Fibroblast of skin of right biceps (primary cell): ENCODE measurements around the gene GNMT.
A peak's percentile ranks its signal among the peaks of the same experiment; 100 is the strongest.
"Not testable (repeated sequence)": the region's sequence is repeated elsewhere in the genome, so short reads cannot be mapped to it uniquely, and the experiment has no call there.

Experiments
- DNase-seq: peaks from one replicate; pipeline ENCODE4 v3.0.0-alpha.2; 2013

The GNMT gene

DNA sequence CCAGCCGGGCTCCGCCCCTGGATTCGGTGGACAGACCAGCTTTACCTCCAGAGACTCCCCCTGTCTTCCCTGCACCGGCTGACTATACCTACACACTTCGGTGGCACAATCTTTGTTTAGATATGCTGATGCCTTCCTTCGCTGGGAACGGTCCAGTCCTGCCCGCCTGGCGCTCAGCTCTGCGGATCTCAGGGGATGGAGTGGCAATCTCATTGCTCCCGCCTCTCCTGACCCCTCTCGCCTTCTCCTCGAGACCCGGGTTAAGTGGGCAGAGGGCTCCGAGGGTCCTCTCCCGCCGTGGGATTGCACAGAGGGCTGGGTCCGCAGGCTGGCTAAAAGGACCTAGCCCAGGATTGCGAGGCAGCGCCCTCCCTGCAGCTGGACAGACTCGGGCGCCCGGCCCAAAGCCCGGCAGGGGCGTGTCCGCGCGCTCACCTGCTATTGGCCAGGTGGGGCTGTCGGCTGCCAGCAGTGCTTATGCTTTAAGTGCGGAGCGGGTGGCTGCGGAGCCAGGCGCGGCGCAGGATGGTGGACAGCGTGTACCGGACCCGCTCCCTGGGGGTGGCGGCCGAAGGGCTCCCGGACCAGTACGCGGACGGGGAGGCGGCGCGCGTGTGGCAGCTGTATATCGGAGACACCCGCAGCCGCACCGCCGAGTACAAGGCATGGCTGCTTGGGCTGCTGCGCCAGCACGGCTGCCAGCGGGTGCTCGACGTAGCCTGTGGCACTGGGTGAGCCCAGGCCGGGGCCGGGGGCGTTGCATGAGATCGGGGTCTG is at the start of gene GNMT:
TSS of gene GNMT (plus strand) at position 512 of the 777 bp plus-strand sequence. CDS start at position 526, 14 bp downstream.
- DNase-seq, result no peak

GRCh38 chr6:42911171-42912021 is 49.2 kb upstream of the GNMT start:
- DNase-seq, result no peak

DNA sequence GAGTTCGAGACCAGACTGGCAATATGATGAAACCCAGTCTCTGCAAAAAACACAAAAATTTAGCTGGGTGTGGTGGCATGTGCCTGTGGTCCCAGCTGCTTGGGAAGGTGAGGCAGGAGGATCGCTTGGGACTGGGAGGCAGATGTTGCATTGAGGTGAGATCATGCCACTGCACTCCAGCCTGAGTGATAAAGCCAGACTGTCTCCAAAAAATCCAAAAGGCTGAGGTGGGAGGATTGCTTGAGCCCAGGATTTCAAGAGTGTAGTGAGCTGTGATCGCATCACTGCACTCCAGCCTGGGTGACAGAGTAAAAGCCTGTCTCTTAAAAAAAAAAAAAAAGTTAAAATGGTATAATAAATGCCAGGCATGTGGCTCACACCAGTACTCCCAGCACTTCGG is 46.0 kb upstream of the GNMT start:
- DNase-seq, result no peak

- DNase-seq, result no peak
These were observed 44.8 kb upstream of the GNMT start, which contains the start of gene PTCRA for GRCh38 chr6:42915732-42916131. TSS of gene PTCRA (plus strand) at chr6:42916053. CDS start at chr6:42916070, 17 bp downstream.

- DNase-seq, result no peak
These were observed 44.3 kb upstream of the GNMT start for GRCh38 chr6:42916288-42916687.

DNA sequence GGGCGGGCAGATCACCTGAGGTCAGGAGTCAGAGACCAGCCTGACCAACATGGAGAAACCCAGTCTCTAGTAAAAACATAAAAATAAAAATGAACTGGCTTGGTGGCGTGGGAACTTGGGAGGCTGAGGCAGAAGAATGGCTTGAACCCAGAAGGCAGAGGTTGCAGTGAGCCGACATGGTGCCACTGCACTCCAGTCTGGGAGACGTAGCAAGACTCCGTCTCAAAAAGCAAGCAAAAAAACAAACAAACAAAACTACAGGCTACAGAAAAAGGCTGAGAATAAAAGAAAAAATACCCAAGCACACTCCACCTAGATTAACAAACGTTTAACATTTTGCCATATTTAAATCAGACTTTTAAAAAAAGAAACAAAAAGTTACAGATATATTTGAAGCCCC is 38.8 kb upstream of the GNMT start:
- DNase-seq, result no peak

DNA sequence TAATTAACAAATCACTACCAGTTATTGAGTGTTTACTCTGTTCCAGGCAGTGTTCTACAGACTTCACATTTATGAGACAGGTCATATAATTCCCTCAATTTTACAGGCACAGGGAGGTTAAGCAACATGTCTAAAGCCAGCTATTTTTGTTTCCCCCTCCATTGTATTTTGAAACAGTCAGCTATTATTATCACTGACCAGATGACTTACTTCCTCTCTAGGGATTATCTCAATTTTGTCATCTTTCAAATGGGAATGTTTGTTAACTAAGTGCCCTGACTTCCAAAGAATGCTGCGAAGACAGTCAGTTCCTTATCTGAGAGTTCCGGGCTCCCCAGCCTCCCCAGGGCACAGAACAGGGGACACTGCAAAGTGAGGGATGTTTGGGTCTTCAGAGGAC is 36.9 kb upstream of the GNMT start:
- DNase-seq, result peak; percentile 23

- no peak for DNase-seq
These were observed 35.2 kb upstream of the GNMT start for GRCh38 chr6:42925248-42925857.

GRCh38 chr6:42928986-42929820 is 31.4 kb upstream of the GNMT start, which contains the start of gene CNPY3:
TSS of gene CNPY3 (plus strand) at chr6:42929480. CDS start at chr6:42929571, 91 bp downstream.
- DNase-seq, result peak; percentile 99

DNA sequence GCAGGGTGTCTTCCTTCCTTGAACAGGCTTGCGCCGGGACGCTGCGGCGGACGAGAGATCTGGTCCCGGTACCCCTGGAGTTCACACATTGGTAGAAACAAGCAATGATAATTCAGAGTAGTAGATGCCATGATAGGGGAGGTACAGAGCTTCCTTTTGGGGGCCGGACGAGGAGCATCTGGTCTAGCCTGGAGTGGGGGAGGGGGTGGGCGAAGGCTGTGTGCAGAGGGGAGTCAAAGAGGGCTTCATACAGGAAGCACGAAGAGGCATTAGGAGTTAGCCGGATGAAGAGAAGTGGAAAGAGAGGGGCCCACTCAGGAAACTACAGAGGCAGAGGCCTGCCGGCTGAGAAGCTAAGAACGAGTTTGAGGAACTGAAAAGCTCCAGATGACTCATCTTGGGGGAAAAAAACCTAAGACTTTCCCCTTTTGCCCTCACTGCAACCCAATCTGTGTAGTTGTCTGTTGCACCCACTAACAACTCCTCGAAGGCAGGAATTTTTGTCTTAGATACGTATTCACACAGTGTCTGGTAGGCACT is 30.7 kb upstream of the GNMT start:
- peak; percentile 78 for DNase-seq

GRCh38 chr6:42932412-42932811 is 28.1 kb upstream of the GNMT start:
- DNase-seq, result no peak

- no peak for DNase-seq
These were observed 27.3 kb upstream of the GNMT start for GRCh38 chr6:42933205-42933604.

DNA sequence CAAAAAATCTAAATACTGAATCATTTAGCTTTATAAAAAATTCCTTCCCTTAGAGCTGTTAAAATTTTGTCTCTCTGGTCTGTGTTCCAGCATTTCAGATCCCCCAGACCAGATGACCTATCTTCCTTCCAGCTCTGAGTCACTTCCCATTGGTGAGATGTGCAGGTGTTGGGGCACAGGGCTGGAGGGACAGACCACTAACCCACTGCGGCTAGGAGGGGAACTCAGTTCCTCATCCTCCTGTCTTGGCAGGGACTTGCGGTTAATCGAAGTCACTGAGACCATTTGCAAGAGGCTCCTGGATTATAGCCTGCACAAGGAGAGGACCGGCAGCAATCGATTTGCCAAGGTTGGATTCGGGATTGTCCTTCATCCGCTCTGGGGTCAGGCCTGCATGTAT is 25.2 kb upstream of the GNMT start:
- no peak for DNase-seq

DNA sequence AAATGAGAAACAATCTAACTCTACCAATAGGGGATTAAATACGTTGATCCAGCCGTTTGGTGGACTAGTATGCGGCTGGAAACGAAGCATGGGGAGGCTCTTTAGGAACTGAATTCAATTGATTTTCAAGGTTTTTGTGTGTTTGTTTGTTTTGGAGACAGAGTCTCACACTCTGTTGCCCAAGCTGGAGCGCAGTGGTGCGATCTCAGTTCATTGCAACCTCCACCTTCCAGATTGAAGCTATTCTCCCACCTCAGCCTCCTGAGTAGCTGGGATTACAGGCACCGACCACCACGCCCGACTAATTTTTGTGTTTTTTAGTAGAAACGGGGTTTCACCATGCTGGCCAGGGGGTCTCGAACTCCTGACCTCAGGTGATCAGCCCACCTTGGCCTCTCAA is 24.2 kb upstream of the GNMT start:
- DNase-seq, result no peak

DNA sequence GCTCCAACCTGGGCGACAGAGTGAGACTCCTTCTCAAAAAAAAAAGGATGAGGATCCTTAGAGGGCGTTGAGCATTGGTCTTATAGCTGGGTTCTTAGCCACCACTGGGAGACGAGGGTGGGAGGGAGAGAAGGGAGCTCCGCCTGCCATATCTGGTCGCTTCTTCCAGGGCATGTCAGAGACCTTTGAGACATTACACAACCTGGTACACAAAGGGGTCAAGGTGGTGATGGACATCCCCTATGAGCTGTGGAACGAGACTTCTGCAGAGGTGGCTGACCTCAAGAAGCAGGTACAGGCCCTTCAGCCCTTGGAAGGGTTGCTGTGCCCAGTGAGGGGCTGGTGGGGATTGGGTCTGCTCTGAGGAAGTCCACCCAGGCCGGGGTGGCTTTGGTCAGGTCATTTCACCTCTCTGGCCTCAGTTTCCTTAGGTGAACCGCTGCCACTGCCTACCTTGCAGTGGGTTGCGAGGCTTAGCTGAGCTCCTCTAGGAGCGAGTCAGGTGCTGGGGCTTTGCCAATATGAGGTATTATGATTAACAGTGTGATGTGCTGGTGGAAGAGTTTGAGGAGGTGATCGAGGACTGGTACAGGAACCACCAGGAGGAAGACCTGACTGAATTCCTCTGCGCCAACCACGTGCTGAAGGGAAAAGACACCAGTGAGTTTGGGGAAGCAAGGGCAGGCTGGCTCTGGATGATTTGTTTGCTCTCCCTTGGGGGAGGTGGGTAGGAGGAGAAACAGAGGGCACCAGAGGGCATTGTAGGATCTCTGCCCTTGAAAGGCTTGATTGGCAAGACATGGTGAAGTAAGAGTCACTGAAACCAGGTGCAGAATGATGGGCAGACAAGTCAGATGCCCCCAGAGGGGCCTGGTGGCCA is 22.8 kb upstream of the GNMT start:
- no peak for DNase-seq

DNA sequence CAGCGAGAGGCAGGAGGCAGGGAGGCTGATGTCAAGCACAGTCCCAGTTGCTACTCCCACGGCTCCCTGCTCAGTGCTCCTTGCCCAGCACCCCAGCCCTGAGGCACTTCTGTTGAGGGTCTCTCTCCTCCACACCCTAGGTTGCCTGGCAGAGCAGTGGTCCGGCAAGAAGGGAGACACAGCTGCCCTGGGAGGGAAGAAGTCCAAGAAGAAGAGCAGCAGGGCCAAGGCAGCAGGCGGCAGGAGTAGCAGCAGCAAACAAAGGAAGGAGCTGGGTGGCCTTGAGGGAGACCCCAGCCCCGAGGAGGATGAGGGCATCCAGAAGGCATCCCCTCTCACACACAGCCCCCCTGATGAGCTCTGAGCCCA is 22.1 kb upstream of the GNMT start:
- no peak for DNase-seq

- no peak for DNase-seq
These were observed 21.4 kb upstream of the GNMT start for GRCh38 chr6:42938987-42939809.

GRCh38 chr6:42939810-42940167 is 20.8 kb upstream of the GNMT start:
- DNase-seq, result no peak

DNA sequence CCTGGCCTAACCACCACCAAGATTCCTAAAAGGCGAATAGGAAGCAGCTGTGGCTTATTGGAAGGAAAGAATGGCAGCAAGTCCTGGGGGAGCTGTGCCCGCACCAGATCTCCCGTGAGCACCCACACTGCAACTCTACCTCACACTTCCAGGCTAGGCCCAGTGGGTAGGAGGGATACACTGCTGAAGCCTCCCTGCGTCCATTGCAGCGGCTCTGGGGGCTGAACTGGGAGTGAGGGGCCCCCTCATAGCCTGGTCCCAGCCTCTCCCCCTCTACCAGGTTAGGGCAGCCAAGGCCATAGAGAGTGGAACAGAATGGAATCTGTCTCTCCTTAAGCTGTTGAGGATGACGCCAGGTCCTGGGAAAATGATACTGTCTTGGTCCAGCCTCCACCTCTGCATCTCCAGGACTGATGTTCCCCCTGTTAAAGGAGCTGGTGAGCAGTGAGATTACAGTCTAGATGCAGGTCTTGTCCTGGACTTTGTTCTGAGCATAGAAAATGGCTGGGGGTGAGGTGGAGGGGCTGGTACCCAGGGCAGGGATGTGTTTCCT is 20.0 kb upstream of the GNMT start:
- no peak for DNase-seq

DNA sequence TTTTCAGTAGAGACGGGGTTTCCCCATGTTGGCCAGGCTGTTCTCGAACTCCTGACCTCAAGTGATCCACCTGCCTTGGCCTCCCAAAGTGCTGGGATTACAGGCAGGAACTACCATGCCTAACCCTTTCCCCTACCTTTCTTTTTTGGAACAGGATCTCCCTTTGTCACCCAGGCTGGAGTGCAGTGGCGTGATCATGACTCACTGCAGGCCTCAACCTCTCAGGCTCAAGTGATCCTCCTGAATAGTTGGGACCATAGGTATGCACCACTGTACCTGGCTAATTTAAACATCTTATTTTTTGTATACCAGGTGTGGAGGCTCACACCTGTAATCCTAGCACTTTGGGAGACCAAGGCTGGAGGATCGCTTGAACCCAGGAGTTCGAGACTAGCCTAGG is 19.2 kb upstream of the GNMT start:
- not testable (repeated sequence) for DNase-seq
